ENCODE data around the gene NTN1.
"Not testable (repeated sequence)": the region's sequence is repeated elsewhere in the genome, so short reads cannot be mapped to it uniquely, and the experiment has no call there.

NTN1 gene

GRCh38 chr17:9090641-9091096 lies 69.4 kb downstream of the NTN1 start:
- no peak for DNase-seq

GRCh38 chr17:9094193-9094592 lies 72.9 kb downstream of the NTN1 start:
- no peak for DNase-seq

DNA sequence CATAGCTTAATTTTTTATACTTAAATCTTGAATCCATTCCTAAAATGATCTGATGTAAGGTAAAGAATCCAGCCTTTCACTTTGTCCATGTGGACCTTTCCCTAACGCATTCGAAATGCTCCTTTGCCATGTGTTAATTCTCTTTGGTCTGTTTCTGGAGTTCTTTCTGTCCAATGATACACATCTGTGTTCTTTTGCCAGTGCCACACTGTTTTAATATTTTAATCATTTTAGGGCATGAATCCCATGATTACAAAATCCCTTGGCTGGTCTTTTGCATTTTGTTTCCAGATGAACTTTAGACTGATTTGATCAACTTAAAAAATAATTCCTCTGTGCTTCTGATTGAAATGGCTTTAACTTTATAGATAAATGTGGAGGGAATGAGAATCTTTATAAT lies 74.1 kb downstream of the NTN1 start:
- DNase-seq: no peak

DNA sequence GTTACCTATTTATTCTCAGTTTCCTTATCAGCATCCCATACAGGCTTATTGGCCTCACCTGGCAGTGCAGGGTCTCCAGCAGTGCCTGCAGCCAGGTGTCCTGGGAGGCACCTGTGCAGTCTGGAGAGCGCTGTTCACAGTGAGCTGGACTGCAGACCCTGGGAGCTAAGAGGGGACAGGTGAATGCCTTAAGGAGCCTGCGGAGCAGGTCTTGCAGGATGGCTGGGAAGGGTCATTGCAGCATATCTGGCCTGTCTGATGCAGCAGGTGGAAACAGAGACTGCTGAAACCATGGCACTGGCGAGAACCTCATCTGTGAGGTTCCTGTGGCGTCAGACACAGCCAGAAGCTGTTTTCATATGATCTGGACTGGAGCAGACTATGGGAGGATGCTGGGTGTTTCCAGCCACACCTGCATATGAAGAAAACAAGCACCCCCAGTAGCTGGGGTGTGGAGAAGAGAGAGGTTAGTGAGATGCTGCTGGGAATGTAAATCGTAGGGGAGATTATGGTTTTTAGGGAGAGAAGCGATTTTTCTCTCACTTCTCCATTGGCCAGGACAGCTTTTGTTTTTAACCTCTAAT lies 77.0 kb downstream of the NTN1 start:
- no peak for DNase-seq

DNA sequence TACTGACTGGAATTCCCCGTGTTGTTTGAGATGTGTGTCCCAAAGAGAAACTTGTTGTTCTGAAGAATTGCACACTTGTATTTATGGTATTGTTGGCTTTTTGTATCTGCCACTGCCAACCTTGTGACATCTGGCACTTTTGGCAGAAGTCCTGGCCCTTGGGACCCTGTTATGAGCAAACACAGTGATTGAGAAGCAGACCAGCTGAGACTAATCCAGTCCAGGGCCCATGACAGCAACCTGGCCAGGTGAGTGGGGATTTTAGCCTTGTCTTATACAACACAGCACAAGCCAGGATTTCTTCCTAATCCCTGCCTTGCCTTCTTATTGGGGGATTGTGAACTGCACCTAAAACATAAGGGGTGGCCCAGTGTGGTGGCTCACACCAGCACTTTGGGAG lies 80.0 kb downstream of the NTN1 start:
- DNase-seq: no peak

DNA sequence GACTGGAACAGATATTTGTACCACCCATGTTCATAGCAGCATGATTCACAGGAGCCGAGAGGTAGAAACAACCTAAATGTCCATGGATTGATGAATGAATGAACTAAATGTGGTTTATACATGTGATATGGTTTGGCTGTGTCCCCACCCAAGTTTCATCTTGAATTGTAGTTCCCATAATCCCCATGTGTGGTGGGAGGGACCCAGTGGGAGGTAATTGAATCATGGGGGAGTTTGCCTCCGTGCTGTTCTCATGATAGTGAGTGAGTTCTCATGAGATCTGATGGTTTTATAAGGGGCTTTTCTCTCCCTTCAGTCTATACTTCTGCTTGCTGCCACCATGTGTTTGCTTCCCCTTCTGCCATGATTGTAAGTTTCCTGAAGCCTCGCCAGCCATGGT lies 81.9 kb downstream of the NTN1 start:
- not testable (repeated sequence) for DNase-seq

GRCh38 chr17:9104370-9105041 lies 83.2 kb downstream of the NTN1 start:
- no peak for DNase-seq

- no peak for DNase-seq
Measured at GRCh38 chr17:9105068-9105868, 84.0 kb downstream of the NTN1 start.

DNA sequence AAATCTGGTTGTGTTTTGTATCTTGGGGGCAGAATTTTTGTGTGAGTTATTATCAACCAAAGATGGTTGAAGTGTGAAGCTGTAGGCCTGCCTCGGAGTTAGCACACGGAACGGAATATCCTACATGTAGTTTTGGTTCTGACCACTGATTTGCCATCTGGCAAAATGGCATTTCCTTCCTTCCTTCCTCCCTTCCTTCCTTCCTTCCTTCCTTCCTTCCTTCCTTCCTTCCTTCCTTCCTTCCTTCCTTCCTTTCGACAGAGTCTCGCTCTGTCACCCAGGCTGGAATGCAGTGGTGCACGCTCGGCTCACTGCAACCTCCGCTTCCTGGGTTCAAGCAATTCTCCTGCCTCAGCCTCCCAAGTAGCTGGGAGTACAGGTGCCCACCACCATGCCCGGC lies 85.0 kb downstream of the NTN1 start:
- DNase-seq: not testable (repeated sequence)

DNA sequence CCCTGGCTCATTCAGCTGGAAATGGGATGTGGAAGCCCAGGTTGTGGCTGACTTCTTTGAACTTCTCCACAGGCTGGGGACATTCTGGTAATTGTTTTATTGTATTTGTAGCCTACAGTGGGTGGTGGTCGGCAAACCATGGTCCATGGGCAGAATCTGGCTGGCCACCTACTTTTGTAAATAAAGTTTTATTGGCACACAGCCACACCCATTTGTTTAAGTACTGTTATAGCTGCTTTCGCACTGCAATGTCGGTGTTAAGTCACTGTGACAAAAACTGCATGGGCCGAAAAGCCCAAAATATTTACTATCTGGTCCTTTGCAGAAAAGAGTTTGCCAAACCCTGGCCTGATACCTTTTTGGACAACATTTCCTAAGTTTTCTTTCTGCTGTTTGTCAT lies 86.2 kb downstream of the NTN1 start:
- no peak for DNase-seq

DNA sequence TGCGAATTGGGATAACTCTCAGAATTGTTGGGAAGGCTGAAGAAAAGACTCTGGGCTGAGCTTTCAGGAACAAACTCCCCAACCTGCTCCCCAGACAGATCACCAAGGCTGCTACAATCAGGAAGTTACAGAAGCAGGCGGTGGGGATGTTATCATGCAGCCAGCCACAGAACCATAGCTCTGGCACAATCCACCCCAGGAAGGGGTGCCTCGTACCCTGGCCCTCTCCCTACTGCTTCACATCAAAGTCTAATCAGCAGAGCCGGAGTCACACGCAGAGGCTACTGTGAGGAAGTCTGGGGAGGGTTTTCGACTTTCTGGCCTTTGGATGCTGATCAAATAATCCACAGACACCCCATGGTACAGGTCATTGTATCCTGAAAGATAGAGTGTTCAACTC lies 86.8 kb downstream of the NTN1 start:
- DNase-seq: no peak

GRCh38 chr17:9109933-9110332 lies 88.6 kb downstream of the NTN1 start:
- DNase-seq: no peak

- no peak for DNase-seq
Measured at GRCh38 chr17:9110501-9110900, 89.2 kb downstream of the NTN1 start.

- DNase-seq: peak; percentile 11
Measured at GRCh38 chr17:9115214-9116191, 94.2 kb downstream of the NTN1 start.

DNA sequence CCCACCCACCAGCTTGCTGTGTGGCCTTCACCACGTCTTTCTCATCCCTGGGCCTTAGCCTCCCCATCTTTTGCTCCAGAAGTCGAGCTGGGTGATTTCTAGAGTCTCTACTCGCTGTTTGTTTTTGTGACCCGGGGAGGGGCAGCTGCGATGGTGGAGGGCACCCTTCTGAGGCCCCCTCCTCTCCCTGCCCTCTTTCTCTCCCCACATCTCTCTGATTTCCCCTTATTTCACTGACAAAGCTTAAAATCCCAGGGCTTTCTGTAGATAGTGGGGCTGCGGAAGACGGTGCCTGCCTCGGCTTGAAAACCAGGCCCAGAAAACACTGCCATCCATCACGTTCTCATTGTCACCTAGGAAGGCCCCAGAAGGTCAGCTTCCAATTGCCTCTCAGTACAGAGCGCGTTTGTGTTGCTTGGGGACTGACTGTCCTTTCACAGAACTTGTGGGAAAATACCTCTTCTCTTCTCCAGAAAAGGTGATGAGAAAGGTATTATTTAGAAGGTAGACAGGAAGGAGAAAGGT lies 95.1 kb downstream of the NTN1 start:
- no peak for DNase-seq

DNA sequence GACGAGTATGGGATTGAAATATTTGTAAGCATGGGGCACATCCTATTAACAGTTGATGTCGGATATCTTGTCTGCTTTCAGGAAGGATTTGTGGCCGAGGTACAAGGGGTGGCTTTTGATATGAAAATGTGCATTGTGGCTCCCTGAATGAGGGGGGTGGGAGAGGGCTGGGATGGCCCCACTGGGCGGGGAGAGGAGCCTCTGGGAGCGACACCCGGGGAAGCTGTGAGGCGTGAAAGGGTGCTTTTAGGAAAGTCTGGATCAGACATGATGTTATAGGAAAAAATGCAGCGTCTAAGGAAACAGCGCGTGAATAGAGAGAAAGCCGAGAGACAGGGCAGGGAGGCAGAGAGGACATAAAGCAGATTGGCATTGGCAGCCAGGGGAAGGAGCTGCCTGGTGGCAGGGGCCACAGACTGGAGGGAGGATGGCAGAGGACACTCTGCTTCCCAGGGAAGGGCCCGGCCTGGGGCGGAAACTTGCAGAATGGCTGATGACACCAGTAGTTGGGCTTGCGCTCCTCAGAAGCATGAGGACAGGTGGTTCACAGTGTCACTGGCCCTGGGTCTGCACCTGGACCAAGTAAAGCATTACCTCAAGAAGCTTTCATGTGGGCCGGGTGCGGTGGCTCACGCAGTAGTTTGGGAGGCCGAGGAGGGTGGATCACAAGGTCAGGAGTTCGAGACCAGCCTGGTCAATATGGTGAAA lies 95.7 kb downstream of the NTN1 start:
- no peak for DNase-seq

GRCh38 chr17:9120471-9120870 lies 99.2 kb downstream of the NTN1 start:
- no peak for DNase-seq

GRCh38 chr17:9121186-9121820 lies 100.0 kb downstream of the NTN1 start:
- DNase-seq: no peak

DNA sequence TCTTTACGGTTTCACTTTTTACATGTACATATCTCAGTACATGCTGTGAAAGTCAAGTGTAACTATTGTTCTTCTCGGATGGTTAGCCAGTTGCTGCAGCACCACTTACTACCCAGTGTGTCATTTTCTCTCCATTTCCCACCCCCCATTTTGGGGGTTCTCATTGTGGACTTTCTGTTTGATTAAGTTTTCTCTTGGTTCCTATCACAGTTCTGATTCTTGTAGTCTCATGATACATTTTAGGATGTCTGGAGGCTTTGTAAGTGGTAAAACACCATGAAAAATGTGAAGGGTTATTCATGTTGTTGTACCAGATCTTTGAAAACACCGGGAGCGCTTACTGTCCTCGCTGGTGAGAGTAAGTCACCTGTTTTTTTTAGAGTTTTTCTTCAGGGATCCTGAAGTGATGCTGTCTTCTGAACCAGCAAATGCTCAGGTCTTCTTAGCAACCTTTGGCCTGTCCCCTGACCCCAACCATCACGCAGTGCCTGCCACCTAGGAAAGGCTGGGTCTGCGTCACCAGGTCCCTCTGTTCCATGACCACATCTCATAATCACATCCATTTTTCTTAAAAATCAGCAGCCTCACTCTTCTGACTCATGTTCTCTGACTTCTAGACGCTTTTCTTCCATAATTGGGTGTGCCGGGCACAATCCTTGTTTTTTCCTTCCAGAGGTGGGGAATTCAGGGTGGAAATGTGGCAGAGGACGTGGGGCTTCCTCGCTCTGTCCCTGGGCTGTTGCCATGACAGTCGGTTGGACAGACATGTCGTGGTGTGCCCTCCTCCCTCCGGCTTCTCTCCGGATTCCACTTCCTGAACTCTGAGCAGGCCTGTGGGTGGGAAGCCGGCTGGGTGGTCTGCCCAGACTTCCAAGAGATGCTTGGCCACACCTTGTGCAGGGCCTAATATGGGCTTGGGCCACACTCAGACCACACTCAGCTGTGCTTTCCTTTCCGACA lies 102.6 kb downstream of the NTN1 start:
- no peak for DNase-seq

DNA sequence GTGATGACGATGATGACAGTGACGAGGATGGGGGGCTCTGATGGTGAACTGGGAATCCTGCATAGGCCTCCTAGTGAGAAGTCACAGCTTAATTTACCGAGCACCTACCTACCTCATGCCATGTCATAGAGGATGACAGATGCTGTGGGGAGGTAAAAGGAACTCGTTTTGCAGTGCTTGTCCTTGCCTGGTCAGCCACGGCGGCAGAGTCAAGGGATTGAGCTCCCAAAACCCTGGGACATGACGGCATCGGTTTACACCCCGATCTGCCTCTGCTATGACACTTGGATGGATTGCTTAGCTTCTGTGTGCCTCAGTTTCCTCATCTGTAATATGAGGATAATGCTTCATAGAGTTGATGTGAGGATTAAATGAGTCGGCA lies 103.2 kb downstream of the NTN1 start:
- DNase-seq: no peak
